Immature natural killer cell (primary cell): ENCODE measurements around the gene KRTAP4-16. TPM values are rescaled to one million over a fixed set of nuclear protein-coding genes. Genes with fewer than 3 reads are reported as not detected.
"Not testable (repeated sequence)": the region's sequence is repeated elsewhere in the genome, so short reads cannot be mapped to it uniquely, and the experiment has no call there.

ENCODE experiments used
- DNase-seq, 3 donors: peaks; one replicate each; pipeline ENCODE4 v3.0.0; 2022; ENCODE audit warnings: mixed read lengths in 1 of 3
- H3K27ac Mint-ChIP-seq, 6 donors: one replicate each; pipeline ENCODE4 v1.8.0; 2020; ENCODE audit warnings: mixed read lengths in 6 of 6, mild to moderate bottlenecking in 5 of 6, inconsistent platforms in 4 of 6, moderate library complexity in 3 of 6
- H3K27me3 Mint-ChIP-seq, 3 donors: one replicate each; pipeline ENCODE4 v1.8.0; 2020 to 2021; ENCODE audit warnings: low read depth in 3 of 3, mild to moderate bottlenecking in 3 of 3, mixed read lengths in 3 of 3, moderate library complexity in 3 of 3, inconsistent platforms in 1 of 3
- H3K36me3 Mint-ChIP-seq, 3 donors: one replicate each; pipeline ENCODE4 v1.8.0; 2020; ENCODE audit warnings: mixed read lengths in 3 of 3, inconsistent platforms in 2 of 3, mild to moderate bottlenecking in 2 of 3
- H3K4me1 Mint-ChIP-seq, 2 donors: one replicate each; pipeline ENCODE4 v1.8.0; 2020; ENCODE audit warnings: inconsistent platforms in 2 of 2, mild to moderate bottlenecking in 2 of 2, mixed read lengths in 2 of 2, moderate library complexity in 1 of 2
- H3K4me3 Mint-ChIP-seq, 5 donors: one replicate each; pipeline ENCODE4 v1.8.0; 2020; ENCODE audit warnings: mild to moderate bottlenecking in 5 of 5, mixed read lengths in 5 of 5, inconsistent platforms in 3 of 5, moderate library complexity in 3 of 5
- H3K9me3 Mint-ChIP-seq, 6 donors: one replicate each; pipeline ENCODE4 v1.8.0; 2020; ENCODE audit warnings: mild to moderate bottlenecking in 6 of 6, mixed read lengths in 6 of 6, inconsistent platforms in 4 of 6, moderate library complexity in 3 of 6
- polyA plus RNA-seq, 3 donors: library from polyadenylated mRNA; unstranded; fragments of 300-500 nt; fragmentation: Illumina TruSeq; gene quantifications; one replicate each; pipeline ENCODE4 v1.2.3, GENCODE V29; 2021

KRTAP4-16 gene
- polyA plus RNA-seq, 3 donors from 2014 or later, result not detected

DNA sequence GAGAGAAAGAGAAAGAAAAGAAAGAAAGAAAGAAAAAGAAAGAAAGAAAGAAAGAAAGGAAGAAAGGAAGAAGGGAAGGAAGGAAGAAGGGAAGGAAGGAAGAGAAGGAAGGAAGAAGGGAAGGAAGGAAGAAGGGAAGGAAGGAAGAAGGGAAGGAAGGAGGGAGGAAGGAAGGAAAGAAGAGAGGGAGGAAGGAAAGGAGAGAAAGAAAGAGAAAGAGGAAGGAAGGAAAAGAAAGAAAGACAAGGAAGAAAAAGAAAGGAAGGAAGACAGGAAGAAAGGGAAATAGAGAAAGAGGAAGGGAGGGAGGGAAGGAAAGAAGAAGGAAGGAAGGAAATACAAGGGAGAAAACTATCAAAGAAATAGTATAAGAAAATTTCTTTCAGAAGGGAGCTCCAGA lies 25.2 kb downstream of the KRTAP4-16 start:
- no peaks in the 10 kb centered on the region for H3K36me3 Mint-ChIP-seq
- H3K27me3 Mint-ChIP-seq, result peaks cover 2 to 5% (median 2%) of the 10 kb centered on the region in 3 donors
- no peak overlapping the region for H3K27ac Mint-ChIP-seq
- no peak overlapping the region for H3K4me3 Mint-ChIP-seq
- no peaks in the 10 kb centered on the region for H3K9me3 Mint-ChIP-seq
- no peak for DNase-seq
- H3K4me1 Mint-ChIP-seq, result no peaks in the 10 kb centered on the region

DNA sequence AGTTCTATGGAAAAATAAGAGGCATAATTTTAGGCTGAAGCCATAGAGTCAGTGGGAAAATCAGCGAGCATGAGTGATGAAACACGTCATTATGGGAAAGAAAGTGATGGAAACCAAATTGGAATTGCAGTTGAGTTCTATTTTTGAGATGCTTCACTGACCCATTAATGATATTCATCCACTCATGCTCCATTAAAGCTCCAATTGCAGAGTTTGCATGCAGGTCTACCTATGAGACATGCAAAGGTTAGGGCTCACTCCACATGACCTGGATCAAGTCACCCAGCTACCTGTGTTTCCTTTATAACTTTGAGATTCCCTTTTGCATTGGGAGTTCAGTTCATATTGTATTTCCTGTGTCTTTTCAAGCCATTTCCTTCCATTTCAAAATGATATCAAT lies 28.3 kb downstream of the KRTAP4-16 start:
- H3K27me3 Mint-ChIP-seq, result peaks cover 2 to 4% (median 2%) of the 10 kb centered on the region in 3 donors
- no peak overlapping the region for H3K27ac Mint-ChIP-seq
- H3K4me1 Mint-ChIP-seq, result peaks cover 0 to 2% of the 10 kb centered on the region in 2 donors
- no peaks in the 10 kb centered on the region for H3K36me3 Mint-ChIP-seq
- no peaks in the 10 kb centered on the region for H3K9me3 Mint-ChIP-seq
- H3K4me3 Mint-ChIP-seq, result no peak overlapping the region
- no peak for DNase-seq

DNA sequence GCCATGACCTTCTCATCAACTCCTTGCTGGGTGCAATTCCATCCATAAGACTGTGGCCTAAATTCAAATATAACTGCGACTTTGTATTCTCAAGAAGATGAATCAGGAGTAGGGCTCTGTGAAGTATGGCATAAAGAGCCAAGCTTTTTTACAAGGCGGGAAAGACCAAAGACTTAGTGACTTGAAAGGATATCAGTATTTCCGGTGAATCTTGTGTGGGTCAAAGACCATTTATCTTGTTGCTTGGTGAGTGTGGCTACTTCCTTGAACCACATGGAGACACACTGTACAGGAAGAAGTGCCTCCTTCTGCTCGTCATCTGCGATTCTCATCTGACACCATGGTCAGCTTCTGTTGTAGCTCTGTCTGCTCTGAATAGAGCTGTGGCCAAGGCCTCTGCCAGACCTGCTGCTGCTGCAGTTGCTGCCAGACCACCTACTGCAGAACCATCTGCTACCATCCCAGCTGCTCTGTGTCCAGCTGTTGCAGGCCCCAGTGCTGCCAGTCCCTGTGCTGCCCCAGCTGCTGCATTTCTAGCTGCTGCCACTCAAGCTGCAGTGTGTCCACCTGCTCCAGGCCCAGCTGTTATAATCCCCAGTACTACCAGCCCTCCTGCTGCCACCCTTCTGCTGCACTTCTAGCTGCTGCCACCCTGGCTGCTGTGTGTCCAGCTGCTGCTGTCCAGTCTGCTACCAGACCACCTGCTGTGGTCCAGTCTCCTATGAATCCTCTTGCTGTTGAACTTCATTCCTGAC lies 30.2 kb downstream of the KRTAP4-16 start:
- peaks cover 0 to 1% (median 0%) of the 10 kb centered on the region in 6 donors for H3K9me3 Mint-ChIP-seq

DNA sequence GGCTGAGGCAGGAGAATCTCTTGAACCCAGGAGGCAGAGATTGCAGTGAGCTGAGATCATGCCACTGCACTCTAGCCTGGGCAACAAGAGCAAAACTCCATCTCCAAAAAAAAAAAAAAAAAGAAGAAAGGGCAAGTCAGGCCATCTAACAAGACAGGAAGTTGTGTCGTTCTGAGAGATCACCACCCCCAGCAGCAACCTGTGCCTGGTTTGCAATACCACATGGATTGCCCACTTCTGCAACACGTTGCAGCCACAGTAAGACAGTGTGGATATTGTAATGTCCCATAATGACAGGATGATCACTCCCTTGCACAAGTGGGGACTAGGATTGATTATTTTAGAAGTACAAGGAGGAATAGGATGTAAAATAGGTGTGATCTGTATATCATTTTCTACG lies 33.0 kb downstream of the KRTAP4-16 start:
- DNase-seq, result no peak
- Mint-ChIP-seq H3K4me3 (no peak overlapping the region), H3K4me1 (peaks cover 0 to 2% of the 10 kb centered on the region in 2 donors), H3K27me3 (peaks cover 0 to 2% (median 0%) of the 10 kb centered on the region in 3 donors), H3K9me3 (peaks cover 0 to 1% (median 0%) of the 10 kb centered on the region in 6 donors), H3K27ac (no peak overlapping the region), H3K36me3 (no peaks in the 10 kb centered on the region)

More for the DNA sequence above, 30.2 kb downstream of the KRTAP4-16 start:
- Mint-ChIP-seq H3K4me1 (peaks cover 0 to 2% of the 10 kb centered on the region in 2 donors), H3K27me3 (peaks cover 0 to 4% (median 2%) of the 10 kb centered on the region in 3 donors), H3K36me3 (no peaks in the 10 kb centered on the region), H3K4me3 (no peak overlapping the region), H3K27ac (no peak overlapping the region)
- DNase-seq, result no peak

DNA sequence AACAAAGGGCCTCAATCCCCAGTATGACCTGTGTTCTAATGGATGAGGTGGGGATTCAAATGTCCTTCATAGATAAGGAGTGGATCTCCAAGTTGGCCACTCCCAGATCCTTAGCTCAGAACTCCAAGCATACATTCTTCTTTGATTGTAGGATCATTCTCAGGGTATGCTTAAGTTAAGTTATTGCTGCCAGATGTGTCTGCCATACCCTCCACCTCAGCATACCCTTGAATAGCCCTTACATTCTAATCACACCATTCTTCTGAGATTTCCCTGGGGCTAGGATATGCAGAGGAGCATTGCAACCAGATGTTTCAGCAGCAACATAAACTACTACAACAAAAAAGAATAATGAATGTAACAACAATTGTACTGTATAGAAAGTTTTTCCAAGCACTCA lies 34.7 kb downstream of the KRTAP4-16 start:
- H3K27ac Mint-ChIP-seq, result no peak overlapping the region
- peaks cover 0 to 6% (median 2%) of the 10 kb centered on the region in 3 donors for H3K27me3 Mint-ChIP-seq

DNA sequence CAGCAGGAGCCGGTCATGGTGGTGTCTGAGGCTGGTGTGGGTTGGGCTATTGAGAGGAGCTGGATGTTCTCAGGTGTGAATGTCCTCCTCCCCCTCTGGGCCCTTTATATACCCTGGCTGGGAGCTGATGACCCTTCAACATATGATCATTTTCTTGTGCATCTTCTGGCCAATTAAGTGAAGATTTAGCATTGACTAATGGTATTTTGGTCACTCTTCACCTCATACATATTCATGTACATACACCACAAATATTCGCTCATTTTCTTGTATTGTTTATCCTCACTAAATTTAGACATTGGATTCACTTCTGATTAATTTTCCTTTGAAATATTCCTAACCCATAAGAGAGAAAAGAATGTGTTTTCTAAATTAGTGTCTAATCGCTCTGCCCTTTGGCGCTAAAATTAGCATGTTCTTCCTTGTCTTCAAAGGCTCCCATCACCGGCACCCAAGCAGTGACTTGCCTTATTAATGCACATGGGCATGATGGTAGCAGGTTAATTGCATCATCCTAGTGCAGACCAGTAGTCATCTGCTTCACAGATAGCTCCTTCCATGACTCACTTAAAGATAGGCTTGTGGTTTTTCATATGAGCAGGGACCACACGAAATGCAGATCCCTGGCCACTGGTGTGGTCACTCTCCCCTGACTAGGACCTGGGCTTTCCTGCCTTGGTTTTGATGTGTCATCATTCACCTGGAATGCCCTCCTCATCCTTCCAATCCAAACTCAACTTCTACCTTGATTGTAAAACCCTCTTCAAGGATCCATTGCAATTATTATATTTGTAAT lies 36.0 kb downstream of the KRTAP4-16 start, which contains the start of gene KRTAP2-4:
Gene KRTAP2-4 (minus strand): TSS at position 51 of the 796 bp plus-strand sequence. CDS start 34 bp downstream, at position 17.
- no peak for DNase-seq
- Mint-ChIP-seq H3K27me3 (peaks cover 0 to 12% (median 2%) of the 10 kb centered on the region in 3 donors), H3K9me3 (peaks cover 0 to 1% (median 0%) of the 10 kb centered on the region in 6 donors), H3K4me3 (no peak within 1 kb of the TSS), H3K27ac (no peak within 1 kb of the TSS), H3K36me3 (no peaks in the 10 kb centered on the region), H3K4me1 (peaks cover 0 to 2% of the 10 kb centered on the region in 2 donors)

More for the DNA sequence above, 34.7 kb downstream of the KRTAP4-16 start:
- peaks cover 0 to 1% (median 0%) of the 10 kb centered on the region in 6 donors for H3K9me3 Mint-ChIP-seq
- no peaks in the 10 kb centered on the region for H3K36me3 Mint-ChIP-seq
- no peak for DNase-seq
- H3K4me3 Mint-ChIP-seq, result no peak overlapping the region
- peaks cover 0 to 2% of the 10 kb centered on the region in 2 donors for H3K4me1 Mint-ChIP-seq

DNA sequence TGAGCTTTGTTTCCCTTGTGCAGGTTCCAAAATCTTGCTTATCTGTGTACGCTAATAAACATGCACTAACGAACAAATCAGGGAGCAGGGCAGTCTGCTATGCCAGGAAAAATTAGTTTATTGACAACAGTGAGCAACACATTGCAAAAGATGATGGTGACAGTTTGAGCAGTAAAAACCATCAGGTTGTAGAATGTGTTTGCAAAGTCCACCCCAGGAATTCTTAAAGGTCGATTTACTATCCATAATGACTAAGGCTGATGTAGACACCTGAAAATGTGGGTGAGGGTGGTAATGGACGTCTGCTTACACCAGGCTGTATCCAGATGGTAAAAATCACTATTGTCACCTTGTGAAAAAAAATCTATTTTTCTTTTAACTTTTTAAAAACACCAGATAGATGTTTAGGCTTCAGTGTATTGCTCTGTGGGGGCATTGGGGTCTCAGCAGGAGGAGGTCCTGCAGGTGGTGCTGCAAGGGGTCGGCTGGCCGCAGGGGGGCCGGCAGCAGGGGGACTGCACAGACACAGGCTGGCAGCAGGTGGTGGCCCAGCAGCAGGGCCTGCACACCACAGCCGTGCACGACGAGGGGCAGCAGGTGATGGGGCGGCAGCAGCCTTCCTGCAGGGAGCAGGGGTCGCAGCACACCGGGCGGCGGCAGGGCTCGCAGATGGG lies 36.9 kb downstream of the KRTAP4-16 start:
- not testable (repeated sequence) for H3K36me3 Mint-ChIP-seq, H3K4me1 Mint-ChIP-seq, DNase-seq, H3K27ac Mint-ChIP-seq, H3K4me3 Mint-ChIP-seq, H3K9me3 Mint-ChIP-seq
- peaks cover 0 to 14% (median 4%) of the 10 kb centered on the region in 3 donors for H3K27me3 Mint-ChIP-seq

DNA sequence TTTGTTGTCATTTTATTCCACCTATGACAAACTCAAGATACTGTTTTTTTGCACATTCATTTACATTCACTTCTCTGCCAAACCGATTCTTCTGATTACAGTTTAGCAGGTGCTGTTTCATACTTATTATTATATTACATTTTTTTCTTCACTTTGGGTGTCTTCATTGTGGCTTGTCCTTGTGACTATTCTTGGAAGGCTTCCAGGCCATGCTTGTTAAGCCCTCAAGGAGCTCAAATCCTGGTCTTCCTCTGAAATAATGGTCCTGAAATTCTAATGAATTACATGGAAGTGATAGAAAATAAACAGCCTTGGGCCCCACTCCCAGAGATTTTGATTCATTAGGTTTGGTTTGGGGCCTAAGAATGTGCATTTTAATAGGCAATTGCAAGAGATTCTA lies 37.7 kb downstream of the KRTAP4-16 start:
- Mint-ChIP-seq H3K9me3 (peaks cover 0 to 4% (median 0%) of the 10 kb centered on the region in 6 donors), H3K4me1 (peaks cover 0 to 2% of the 10 kb centered on the region in 2 donors)
- DNase-seq, result no peak

DNA sequence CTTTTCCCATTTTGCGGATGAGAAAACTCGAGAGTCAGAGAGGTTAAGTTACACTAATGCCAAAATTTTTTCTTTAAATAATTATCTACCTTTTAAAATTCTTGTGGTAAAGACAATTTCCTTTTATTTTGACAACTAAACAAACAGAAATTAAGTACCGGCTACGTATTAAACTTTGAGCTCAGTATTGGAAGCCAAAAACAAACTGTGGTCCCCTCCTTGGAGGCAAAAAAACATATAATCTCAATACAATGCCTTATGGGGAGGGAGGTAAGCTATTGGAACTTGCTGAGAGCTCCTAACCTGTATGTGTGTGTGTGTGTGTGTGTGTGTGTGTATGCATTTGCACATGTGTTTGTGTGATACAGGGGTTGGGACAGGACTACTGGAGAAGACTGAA lies 38.6 kb downstream of the KRTAP4-16 start:
- no peaks in the 10 kb centered on the region for H3K36me3 Mint-ChIP-seq
- no peak overlapping the region for H3K27ac Mint-ChIP-seq
- no peak overlapping the region for H3K4me3 Mint-ChIP-seq
- peaks cover 2 to 14% (median 4%) of the 10 kb centered on the region in 3 donors for H3K27me3 Mint-ChIP-seq
- DNase-seq, result no peak
- H3K9me3 Mint-ChIP-seq, result peaks cover 0 to 5% (median 0%) of the 10 kb centered on the region in 6 donors
- H3K4me1 Mint-ChIP-seq, result no peaks in the 10 kb centered on the region

More for the DNA sequence above, 37.7 kb downstream of the KRTAP4-16 start:
- Mint-ChIP-seq H3K4me3 (no peak overlapping the region), H3K27ac (no peak overlapping the region), H3K36me3 (no peaks in the 10 kb centered on the region), H3K27me3 (peaks cover 2 to 14% (median 4%) of the 10 kb centered on the region in 3 donors)

DNA sequence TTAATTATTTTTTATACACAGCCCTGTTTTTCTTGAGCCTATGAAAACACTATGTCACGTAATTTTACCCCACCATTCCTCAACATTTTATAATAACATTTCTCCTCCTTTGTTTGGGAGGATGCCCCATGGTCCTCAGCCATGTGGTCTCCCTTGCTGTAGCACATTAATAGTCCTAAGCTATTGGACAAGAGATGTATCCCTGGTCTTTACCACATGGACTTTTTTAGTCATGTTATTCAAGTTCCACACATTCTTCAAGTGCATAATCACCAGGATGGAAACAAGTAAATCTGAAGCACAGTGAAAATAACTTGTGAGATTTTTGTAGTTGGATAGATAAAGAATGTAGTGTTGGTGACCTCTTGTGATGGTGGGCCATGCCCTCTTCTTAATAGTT lies 40.0 kb downstream of the KRTAP4-16 start:
- no peak for DNase-seq
- peaks cover 2 to 14% (median 4%) of the 10 kb centered on the region in 3 donors for H3K27me3 Mint-ChIP-seq
- no peaks in the 10 kb centered on the region for H3K36me3 Mint-ChIP-seq
- no peak overlapping the region for H3K27ac Mint-ChIP-seq
- H3K4me1 Mint-ChIP-seq, result no peaks in the 10 kb centered on the region
- peaks cover 0 to 3% (median 0%) of the 10 kb centered on the region in 6 donors for H3K9me3 Mint-ChIP-seq
- no peak overlapping the region for H3K4me3 Mint-ChIP-seq

DNA sequence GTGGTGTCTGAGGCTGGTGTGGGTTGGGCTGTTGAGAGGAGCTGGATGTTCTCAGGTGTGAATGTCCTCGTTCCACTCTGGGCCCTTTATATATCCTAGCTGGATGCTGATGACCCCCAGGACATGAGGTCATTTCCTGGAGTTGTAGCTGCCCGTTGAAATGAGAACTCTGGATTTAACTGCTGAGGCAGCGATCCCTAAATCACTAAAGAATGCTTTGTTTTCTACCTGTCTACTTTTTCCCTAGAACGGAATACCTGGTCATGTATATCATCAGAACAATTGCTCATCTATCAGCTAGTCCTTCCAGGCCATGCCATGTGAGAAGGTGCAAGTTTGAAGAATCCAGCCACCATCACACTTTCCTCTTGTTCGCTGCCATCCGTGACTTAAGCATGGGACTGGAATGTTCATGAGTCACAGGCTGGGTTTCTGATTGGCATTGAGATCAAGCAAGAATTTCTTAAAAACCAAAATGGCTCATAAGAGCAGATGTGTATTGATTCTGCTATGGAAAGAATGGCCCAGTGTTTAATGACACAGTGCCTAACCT lies 41.9 kb downstream of the KRTAP4-16 start, which contains the start of gene KRTAP2-3:
Gene KRTAP2-3 (minus strand): TSS at position 63 of the 553 bp plus-strand sequence. CDS start 64 bp downstream, outside the sequence.
- Mint-ChIP-seq H3K4me1 (no peaks in the 10 kb centered on the region), H3K4me3 (no peak within 1 kb of the TSS), H3K27ac (no peak within 1 kb of the TSS), H3K27me3 (peaks cover 2 to 14% (median 4%) of the 10 kb centered on the region in 3 donors), H3K9me3 (peaks cover 0 to 3% (median 0%) of the 10 kb centered on the region in 6 donors), H3K36me3 (no peaks in the 10 kb centered on the region)
- DNase-seq, result no peak

DNA sequence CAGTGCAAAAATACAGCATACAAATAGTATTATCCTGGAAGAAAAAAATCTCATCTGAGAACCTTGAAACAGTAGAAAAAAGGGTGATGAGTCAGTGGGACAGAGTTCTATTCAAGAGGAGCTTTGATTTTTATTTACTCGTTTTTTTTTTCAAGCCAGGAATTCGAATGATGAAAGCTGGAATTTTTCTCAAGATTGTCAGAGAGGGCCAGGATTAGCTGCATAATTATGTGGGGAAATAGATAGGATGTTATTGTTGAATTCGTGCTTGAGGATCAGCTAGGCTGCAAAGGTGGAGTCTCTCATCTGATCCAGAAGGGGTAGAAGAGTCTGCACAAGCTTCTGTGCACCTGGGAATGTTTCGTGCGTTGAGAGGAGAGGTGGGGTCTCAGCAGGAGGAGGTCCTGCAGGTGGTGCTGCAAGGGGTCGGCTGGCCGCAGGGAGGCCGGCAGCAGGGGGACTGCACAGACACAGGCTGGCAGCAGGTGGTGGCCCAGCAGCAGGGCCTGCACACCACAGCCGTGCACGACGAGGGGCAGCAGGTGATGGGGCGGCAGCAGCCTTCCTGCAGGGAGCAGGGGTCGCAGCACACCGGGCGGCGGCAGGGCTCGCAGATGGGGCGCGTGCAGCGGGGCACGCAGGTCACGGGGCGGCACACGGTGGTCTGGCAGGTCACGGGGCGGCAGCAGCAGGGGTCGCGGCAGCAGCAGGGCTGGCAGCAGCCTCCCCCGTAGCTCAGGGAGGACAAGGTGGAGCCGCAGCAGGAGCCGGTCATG lies 42.5 kb downstream of the KRTAP4-16 start:
- H3K4me3 Mint-ChIP-seq, H3K9me3 Mint-ChIP-seq, DNase-seq, H3K36me3 Mint-ChIP-seq, H3K27ac Mint-ChIP-seq, H3K4me1 Mint-ChIP-seq: not testable (repeated sequence)
- H3K27me3 Mint-ChIP-seq, result peaks cover 2 to 15% (median 4%) of the 10 kb centered on the region in 3 donors
